T-helper 22 cell (primary cell): ENCODE results near the gene ZNF385C.

Source experiments
- DNase-seq: peaks from one replicate; pipeline ENCODE4 v3.0.0-alpha.2; 2020; ENCODE audit warnings: low read depth

ZNF385C gene

DNA sequence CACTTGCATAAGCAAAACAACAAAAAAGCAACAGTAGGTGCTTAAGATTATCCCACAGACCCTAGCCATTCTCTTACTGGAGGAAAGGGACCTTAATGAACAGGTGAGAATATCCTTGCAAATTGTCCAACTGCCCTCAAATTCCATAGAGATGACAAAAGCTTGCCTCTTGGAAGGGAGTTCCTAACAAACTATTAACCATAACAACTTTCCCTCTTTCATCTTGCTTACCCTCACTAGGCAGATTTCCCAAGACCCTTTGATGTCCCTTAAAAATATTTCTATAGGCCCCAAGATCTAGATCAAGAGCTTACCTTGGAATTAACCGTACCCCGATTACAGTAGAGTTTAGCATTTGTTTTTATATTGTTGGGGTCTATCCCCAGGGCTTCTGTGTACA, 109.9 kb downstream of the ZNF385C start:
- DNase-seq: no peak

DNA sequence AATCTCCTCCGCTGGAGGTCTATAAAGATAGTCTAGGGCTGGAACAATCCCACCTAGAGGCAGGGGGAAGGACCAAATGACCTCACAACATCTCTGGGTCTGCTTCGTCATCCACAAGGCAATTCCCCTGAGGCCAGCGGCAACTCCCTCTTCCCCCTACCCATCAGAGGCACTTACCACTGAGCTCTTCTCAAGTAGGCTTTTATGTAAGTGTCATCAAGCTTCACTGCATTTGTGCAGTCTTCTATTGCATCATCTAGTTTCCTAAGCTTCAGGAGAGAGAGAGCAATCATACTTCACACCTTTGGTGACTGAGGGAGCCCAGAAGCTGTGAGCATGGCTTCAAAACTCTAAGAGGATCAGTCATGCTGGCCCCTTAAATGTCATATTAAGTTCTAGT, 110.6 kb downstream of the ZNF385C start:
- no peak for DNase-seq

DNA sequence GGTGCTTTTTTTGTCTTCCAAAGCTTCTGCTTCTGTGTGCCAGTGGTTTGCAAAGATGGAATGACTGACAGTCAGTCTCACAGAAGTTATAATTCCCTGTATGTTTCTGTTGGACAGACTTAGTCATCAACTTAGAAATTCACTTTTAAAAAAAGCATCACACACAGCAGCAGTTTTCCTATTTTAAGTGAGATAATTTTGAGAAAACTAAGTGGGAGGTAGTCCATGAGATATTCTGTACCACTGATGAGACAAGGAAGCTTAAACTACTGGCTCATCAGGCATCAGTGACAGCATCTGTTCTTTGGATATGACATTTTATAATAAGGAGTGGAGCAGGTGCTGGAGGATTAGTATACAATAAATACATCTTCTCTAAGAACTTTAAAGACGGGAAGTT, 111.6 kb downstream of the ZNF385C start:
- no peak for DNase-seq

DNA sequence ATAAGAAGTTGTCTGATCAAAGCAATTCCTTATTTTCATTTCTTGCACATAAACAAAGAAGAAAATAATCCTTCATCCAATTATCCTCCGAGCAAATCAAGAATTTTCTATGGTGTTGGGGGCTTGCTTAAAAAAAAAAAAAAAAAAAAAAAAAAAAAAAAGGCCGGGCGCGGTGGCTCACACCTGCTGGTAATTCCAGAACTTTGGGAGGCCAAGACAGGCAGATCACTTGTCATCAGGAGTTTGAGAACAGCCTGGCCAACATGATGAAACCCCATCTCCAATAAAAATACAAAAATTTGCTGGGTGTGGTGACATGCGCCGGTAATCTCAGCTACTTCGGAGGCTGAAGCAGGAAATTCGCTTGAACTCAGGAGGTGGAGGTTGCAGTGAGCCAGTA, 112.4 kb downstream of the ZNF385C start:
- DNase-seq: no peak

DNA sequence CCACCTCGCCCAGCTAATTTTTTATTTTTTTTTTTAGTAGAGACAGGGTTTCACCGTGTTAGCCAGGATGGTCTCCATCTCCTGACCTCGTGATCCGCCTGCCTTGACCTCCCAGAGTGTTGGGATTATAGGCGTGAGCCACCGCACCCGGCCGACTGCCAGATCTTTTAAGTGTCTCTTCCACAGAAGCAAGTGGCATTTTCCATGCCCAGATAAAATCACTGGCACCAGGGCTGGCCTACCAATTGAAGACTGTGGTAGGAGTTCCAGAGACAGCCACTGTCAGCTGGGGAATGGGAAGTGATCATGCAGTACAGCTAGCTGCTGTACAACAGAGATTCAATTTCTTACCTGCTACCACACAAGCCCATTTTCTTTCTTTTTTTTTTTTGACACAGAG, 113.8 kb downstream of the ZNF385C start:
- no peak for DNase-seq

DNA sequence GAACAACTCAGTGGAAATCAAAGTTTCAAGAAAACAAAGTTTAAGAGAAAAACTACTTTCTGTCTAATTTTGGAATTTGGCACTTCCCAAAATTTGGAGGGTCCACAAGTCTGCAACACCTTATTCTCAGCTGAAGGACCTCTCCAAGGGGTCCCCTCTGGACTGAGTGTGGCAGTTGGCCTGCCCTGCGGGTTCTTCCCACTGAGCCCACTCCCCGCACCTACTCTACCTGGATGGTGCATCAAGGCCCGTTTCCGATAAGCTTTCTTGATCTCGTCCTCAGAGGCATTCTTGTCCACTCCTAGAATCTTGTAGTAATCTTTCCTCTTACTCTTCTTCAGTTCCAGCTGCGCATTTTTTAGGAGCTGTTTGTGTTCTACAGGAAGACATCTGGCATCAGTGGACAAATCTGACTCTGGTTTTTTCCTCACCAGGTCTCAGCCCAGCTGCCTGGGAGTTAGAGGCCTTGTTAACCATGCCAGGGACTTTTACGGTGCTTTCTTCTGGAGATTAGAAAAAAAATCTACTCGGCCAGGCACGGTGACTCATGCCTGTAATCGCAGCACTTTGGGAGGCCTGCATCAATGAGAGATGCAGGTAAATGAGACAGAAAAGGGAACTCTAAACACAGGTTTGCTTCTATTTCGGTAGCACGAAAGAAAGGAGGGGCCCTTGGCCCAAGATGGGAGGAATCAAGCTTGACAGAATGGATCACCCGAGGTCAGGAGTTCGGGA, 116.1 kb downstream of the ZNF385C start:
- DNase-seq: no peak

DNA sequence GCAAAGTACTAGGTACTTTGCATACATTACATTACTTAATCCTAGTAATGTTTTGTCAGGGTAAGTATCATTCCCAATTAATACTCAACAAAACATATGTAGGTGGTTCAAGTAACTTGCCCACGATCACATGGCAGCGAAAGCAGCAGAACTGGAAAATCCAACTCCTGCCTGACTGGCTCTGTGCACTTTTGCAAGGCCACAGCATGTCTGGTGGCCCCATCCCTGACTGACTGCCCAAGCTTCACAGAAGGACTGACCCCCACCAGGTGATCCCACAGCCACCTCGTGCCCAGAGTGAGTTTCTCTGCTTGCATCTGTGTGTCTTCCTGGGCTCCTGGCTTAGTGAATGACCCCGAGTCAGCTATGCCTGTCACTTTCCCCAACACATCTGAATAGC, 120.3 kb downstream of the ZNF385C start:
- DNase-seq: no peak

DNA sequence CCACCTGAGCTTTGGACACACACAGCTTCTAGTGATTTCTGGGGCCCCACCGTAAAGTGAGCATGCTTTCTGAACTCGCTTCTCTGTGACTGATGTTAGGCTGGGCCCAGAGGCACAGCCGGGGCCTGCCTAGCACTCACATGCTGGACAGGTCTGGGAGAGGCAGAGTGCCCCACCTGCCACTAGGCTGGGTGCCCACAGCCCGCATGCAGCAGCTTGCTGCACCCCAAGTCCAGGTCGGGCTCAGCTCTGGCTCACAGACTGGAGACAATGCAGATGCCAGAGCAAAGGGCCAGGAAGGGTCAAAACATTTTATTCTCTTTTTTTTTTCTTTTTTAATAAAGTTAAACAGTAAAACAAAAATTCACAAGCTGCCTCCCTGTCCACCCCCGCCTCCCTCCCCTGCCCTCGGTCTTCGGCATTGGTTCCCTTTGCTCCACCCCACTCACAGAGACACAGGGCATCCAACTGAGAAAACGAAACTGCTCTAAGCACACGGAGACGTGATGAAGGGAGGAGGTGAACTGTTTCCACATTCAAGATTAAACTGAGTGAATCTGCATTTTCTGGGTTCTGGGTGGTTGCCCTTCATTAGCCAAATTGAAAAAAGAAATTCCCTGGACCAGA, 122.0 kb downstream of the ZNF385C start:
- DNase-seq: no peak
